ENCODE data around the gene MICAL2. TPM values are rescaled to one million over a fixed set of nuclear protein-coding genes. Genes with fewer than 3 reads are reported as not detected.

The MICAL2 gene
- total and polyA plus RNA-seq, 2 of the 8 experiments (the other 6 are each of a cell fraction or from before 2014, with no cell fraction given), result 1.3 to 4.1 TPM

- TF ChIP-seq CHD7 (IDR thresholded peaks at IDR 0.05; ENCODE audit: insufficient replicate concordance, low read length), result no peak
- TF ChIP-seq SIX5 (IDR thresholded peaks at IDR 0.05; ENCODE audit: low read depth, low read length), result no peak
- no peak for TF ChIP-seq HDAC2 (IDR thresholded peaks at IDR 0.05; ENCODE audit: borderline replicate concordance in 1 of 2, low read depth in 2 of 2, low read length in 2 of 2)
- TF ChIP-seq ATF2 (IDR thresholded peaks at IDR 0.05; ENCODE audit: low read length), result no peak
- TF ChIP-seq YY1 (IDR thresholded peaks at IDR 0.05; ENCODE audit: low read depth, low read length), result no peak
- no peak for TF ChIP-seq KDM4A (IDR thresholded peaks at IDR 0.05; ENCODE audit: low read depth, low read length, severe bottlenecking)
- no peak for TF ChIP-seq JUN (IDR thresholded peaks at IDR 0.05; ENCODE audit: low read depth, low read length)
- TF ChIP-seq MAFK (IDR thresholded peaks at IDR 0.05; ENCODE audit: low read depth, low read length), result no peak
Measured at GRCh38 chr11:12216671-12217374, 106.4 kb downstream of the MICAL2 start (continued).

All from H1 (cell line).